GM23248 (cell line): ENCODE measurements around the gene TMTC1. TPM values are rescaled to one million over a fixed set of nuclear protein-coding genes. Genes with fewer than 3 reads are reported as not detected.

Experiments used
- DNase-seq: peaks from one replicate; pipeline ENCODE4 v3.0.0-alpha.2; 2015
- H2AFZ ChIP-seq: fragments of 200-600 bp; sonication (generic); 2 replicates; pipeline ENCODE4 v1.6.1; 2016; ENCODE audit warnings: antibody characterized with exemption
- H3F3A ChIP-seq: fragments of 200-600 bp; sonication (generic); 2 replicates; pipeline ENCODE4 v1.6.1; 2016; ENCODE audit warnings: mild to moderate bottlenecking, antibody characterized with exemption, mixed run types; ENCODE audit not compliant: insufficient read depth
- H3K27ac ChIP-seq: fragments of 200-600 bp; sonication (generic); 2 replicates; pipeline ENCODE4 v1.5.1; 2016; ENCODE audit warnings: mild to moderate bottlenecking
- H3K27me3 ChIP-seq: fragments of 200-600 bp; sonication (generic); replicated peaks from 2 replicates; pipeline ENCODE4 v1.6.1; 2016; ENCODE audit warnings: mild to moderate bottlenecking; ENCODE audit not compliant: insufficient read depth
- H3K36me3 ChIP-seq: fragments of 200-600 bp; sonication (generic); 2 replicates; pipeline ENCODE4 v1.6.1; 2016; ENCODE audit warnings: low read depth, mild to moderate bottlenecking
- H3K4me1 ChIP-seq: fragments of 200-600 bp; sonication (generic); 2 replicates; pipeline ENCODE4 v1.6.1; 2016; ENCODE audit warnings: mild to moderate bottlenecking; ENCODE audit not compliant: insufficient read depth
- H3K4me2 ChIP-seq: fragments of 200-600 bp; sonication (generic); one replicate; pipeline ENCODE4 v1.6.1; 2016; ENCODE audit warnings: mild to moderate bottlenecking; ENCODE audit not compliant: unreplicated experiment
- H3K4me3 ChIP-seq: fragments of 200-600 bp; sonication (generic); 2 replicates; pipeline ENCODE4 v1.5.1; 2016; ENCODE audit warnings: mild to moderate bottlenecking
- H3K79me2 ChIP-seq: fragments of 200-600 bp; sonication (generic); 2 replicates; pipeline ENCODE4 v1.6.1; 2016; ENCODE audit warnings: mild to moderate bottlenecking; ENCODE audit not compliant: insufficient read depth
- H3K9ac ChIP-seq: fragments of 200-600 bp; sonication (generic); 2 replicates; pipeline ENCODE4 v1.6.1; 2016; ENCODE audit warnings: mild to moderate bottlenecking
- H3K9me2 ChIP-seq: fragments of 200-600 bp; sonication (generic); 2 replicates; pipeline ENCODE4 v1.6.1; 2016; ENCODE audit warnings: mixed run types, mild to moderate bottlenecking, moderate library complexity; ENCODE audit not compliant: insufficient read depth
- H3K9me3 ChIP-seq: fragments of 200-600 bp; sonication (generic); one replicate; pipeline ENCODE4 v1.6.1; 2017; ENCODE audit warnings: low read depth
- H4K20me1 ChIP-seq: fragments of 200-600 bp; sonication (generic); 2 replicates; pipeline ENCODE4 v1.6.0; 2016; ENCODE audit not compliant: insufficient read depth
- EZH2 ChIP-seq: fragments of 200-600 bp; sonication (generic); IDR thresholded peaks from 2 replicates; pipeline ENCODE4 v1.6.1; 2018; ENCODE audit warnings: antibody characterized with exemption, mild to moderate bottlenecking; ENCODE audit not compliant: insufficient read depth, poor library complexity, severe bottlenecking
- EZH2phosphoT487 ChIP-seq: fragments of 200-600 bp; sonication (generic); IDR thresholded peaks from 2 replicates; pipeline ENCODE4 v1.6.1; 2018; ENCODE audit warnings: antibody characterized with exemption, moderate library complexity, mild to moderate bottlenecking, low read depth; ENCODE audit not compliant: insufficient read depth
- WGBS, 2 experiments: methylation state at CpG; one replicate each; pipeline ENCODE4 v1.1.6; 2015 to 2017; ENCODE audit warnings: low lambda C conversion rate in 2 of 2, low coverage in 1 of 2; ENCODE audit errors: missing lambda C conversion rate in 2 of 2; 5-methylcytosine and 5-hydroxymethylcytosine counted together
- in situ Hi-C: fragments of 300-500 bp; cut with MboI; formaldehyde crosslinking; loops from 2 replicates; pipeline ENCODE4 v1.15.0; 2020
- polyA plus RNA-seq: library from polyadenylated mRNA; unstranded; fragments of >200 nt; fragmentation: Nextera tagmentation; extraction: Ambion mirVana; gene quantifications from 2 replicates; pipeline ENCODE4 v1.2.1, GENCODE V29; 2016
- total RNA-seq: library from RNA; depleted of rRNA; stranded (reverse); fragments of >200 nt; shearing (Covaris generic); gene quantifications from 2 replicates; pipeline ENCODE4 v1.2.3, GENCODE V29; 2014

TMTC1 gene
- total and polyA plus RNA-seq, 2 experiments from 2014 or later, result 6.8 to 25.3 TPM

GRCh38 chr12:29735604-29736003, 48.1 kb downstream of the TMTC1 start:
- H2AFZ ChIP-seq, result no peak overlapping the region
- no peak overlapping the region for H3K9ac ChIP-seq
- TF ChIP-seq EZH2 (no peak), EZH2phosphoT487 (no peak)
- in situ Hi-C loops, result no loop called here
- H3K4me3 ChIP-seq, result no peak overlapping the region
- H4K20me1 ChIP-seq, result no peaks in the 10 kb centered on the region
- no peaks in the 10 kb centered on the region for H3K36me3 ChIP-seq
- DNase-seq, result no peak
- no peak overlapping the region for H3K27ac ChIP-seq
- H3F3A ChIP-seq, result peaks cover 15% of the 10 kb centered on the region
- no peaks in the 10 kb centered on the region for H3K27me3 ChIP-seq
- no peak overlapping the region for H3K4me2 ChIP-seq
- whole genome bisulfite sequencing, 2 experiments, result 77 to 82% methylated on average over 7 of the region's 7 CpGs
- peaks cover 36% of the 10 kb centered on the region for H3K4me1 ChIP-seq
- H3K9me2 ChIP-seq, result no peaks in the 10 kb centered on the region
- H3K79me2 ChIP-seq, result no peaks in the 10 kb centered on the region
- H3K9me3 ChIP-seq, result no peaks in the 10 kb centered on the region

GRCh38 chr12:29734734-29735133, 49.0 kb downstream of the TMTC1 start:
- DNase-seq, result no peak
- H3K9ac ChIP-seq, result no peak overlapping the region
- no peaks in the 10 kb centered on the region for H4K20me1 ChIP-seq
- no peaks in the 10 kb centered on the region for H3K36me3 ChIP-seq
- no peak overlapping the region for H2AFZ ChIP-seq
- H3K9me3 ChIP-seq, result no peaks in the 10 kb centered on the region
- no peaks in the 10 kb centered on the region for H3K79me2 ChIP-seq
- H3K4me2 ChIP-seq, result no peak overlapping the region
- no peak overlapping the region for H3K4me3 ChIP-seq
- no peak overlapping the region for H3K27ac ChIP-seq
- H3K27me3 ChIP-seq, result no peaks in the 10 kb centered on the region
- in situ Hi-C loops, result no loop called here
- 57 to 60% methylated on average over 6 of the region's 6 CpGs for WGBS, 2 experiments
- H3K4me1 ChIP-seq, result peaks cover 31% of the 10 kb centered on the region
- TF ChIP-seq EZH2 (no peak), EZH2phosphoT487 (no peak)
- H3F3A ChIP-seq, result peaks cover 13% of the 10 kb centered on the region
- no peaks in the 10 kb centered on the region for H3K9me2 ChIP-seq

- in situ Hi-C loops, result no loop called here
- Histone ChIP-seq H3K9me3 (no peaks in the 10 kb centered on the region), H3K9me2 (no peaks in the 10 kb centered on the region), H2AFZ (no peak overlapping the region), H3K27me3 (no peaks in the 10 kb centered on the region), H3K4me1 (peaks cover 26% of the 10 kb centered on the region), H4K20me1 (no peaks in the 10 kb centered on the region), H3F3A (peaks cover 13% of the 10 kb centered on the region), H3K27ac (no peak overlapping the region), H3K9ac (no peak overlapping the region), H3K4me2 (no peak overlapping the region), H3K36me3 (no peaks in the 10 kb centered on the region), H3K79me2 (no peaks in the 10 kb centered on the region), H3K4me3 (no peak overlapping the region)
- DNase-seq, result no peak
- WGBS, 2 experiments, result 89 to 92% methylated on average over 5 of the region's 5 CpGs
- no peak for TF ChIP-seq EZH2
- no peak for TF ChIP-seq EZH2phosphoT487
Measured at GRCh38 chr12:29734305-29734704, 49.4 kb downstream of the TMTC1 start.

GRCh38 chr12:29733501-29733900, 50.2 kb downstream of the TMTC1 start:
- Histone ChIP-seq H3K79me2 (no peaks in the 10 kb centered on the region), H3K27ac (no peak overlapping the region), H3F3A (peaks cover 11% of the 10 kb centered on the region), H3K4me1 (peaks cover 18% of the 10 kb centered on the region), H2AFZ (0 out of 2 replicates have a peak overlapping the region, but pooled peaks have one; percentile 12), H3K9ac (no peak overlapping the region), H3K4me3 (no peak overlapping the region), H3K27me3 (no peaks in the 10 kb centered on the region), H4K20me1 (no peaks in the 10 kb centered on the region), H3K9me3 (no peaks in the 10 kb centered on the region), H3K4me2 (no peak overlapping the region), H3K36me3 (no peaks in the 10 kb centered on the region), H3K9me2 (no peaks in the 10 kb centered on the region)
- 94 to 100% methylated on average over 1 of the region's 1 CpG for WGBS, 2 experiments
- no peak for DNase-seq
- TF ChIP-seq EZH2phosphoT487, result no peak
- no peak for TF ChIP-seq EZH2
- in situ Hi-C loops, result no loop called here

GRCh38 chr12:29733060-29733459, 50.7 kb downstream of the TMTC1 start:
- Histone ChIP-seq H3K27me3 (no peaks in the 10 kb centered on the region), H3K4me3 (no peak overlapping the region), H3K4me2 (peak overlapping the region; percentile 7), H3K9ac (no peak overlapping the region), H3F3A (peaks cover 7% of the 10 kb centered on the region; the same call in 1 of the 2 replicates), H3K9me3 (no peaks in the 10 kb centered on the region), H3K36me3 (no peaks in the 10 kb centered on the region), H3K4me1 (peaks cover 14% of the 10 kb centered on the region), H2AFZ (0 out of 2 replicates have a peak overlapping the region, but pooled peaks have one; percentile 12), H4K20me1 (no peaks in the 10 kb centered on the region), H3K79me2 (no peaks in the 10 kb centered on the region), H3K9me2 (no peaks in the 10 kb centered on the region), H3K27ac (no peak overlapping the region)
- in situ Hi-C loops, result no loop called here
- 21 to 30% methylated on average over 3 of the region's 3 CpGs for WGBS, 2 experiments
- DNase-seq, result peak; percentile 35
- TF ChIP-seq EZH2 (no peak), EZH2phosphoT487 (no peak)
